HepG2 (cell line): ENCODE data around the gene TOMM7. TPM values are rescaled to one million over a fixed set of nuclear protein-coding genes. Genes with fewer than 3 reads are reported as not detected.

Source experiments
- ATAC-seq: fragments of 200-7000 bp; cut with Tn5 transposase; 3 replicates; pipeline ENCODE4 v1.9.1; 2020; ENCODE audit warnings: mild to moderate bottlenecking, moderate library complexity
- BruUV-seq: library from RNA; stranded (reverse); fragments of 400-500 nt; replicated peaks from 2 replicates; lab custom pipeline; 2021; lab: Mats Ljungman, UMichigan
- CTCF ChIA-PET: fragments of 300-600 bp; formaldehyde crosslinking; extraction: SDS; loops from one replicate; lab custom pipeline; 2021; ENCODE audit warnings: low total read pairs, inconsistent platforms, low intra/inter-chr PET ratio; lab: Yijun Ruan, JAX
- POLR2A ChIA-PET: fragments of 350-600 bp; sonication (Branson Sonifier 250); formaldehyde crosslinking; loops from one replicate; lab custom pipeline; 2020; ENCODE audit warnings: antibody characterized with exemption, inconsistent platforms; lab: Yijun Ruan, JAX
- DNase-seq: peaks from one replicate; pipeline ENCODE4 v3.0.0-alpha.2; 2015; ENCODE audit warnings: low spot score
- FAIRE-seq: peaks from 3 replicates; lab custom pipeline; 2011; peaks lifted over from hg19 to GRCh38; lab: Jason Lieb, UNC
- H2AFZ ChIP-seq: one replicate; pipeline ENCODE4 v1.6.1; 2011; ENCODE audit warnings: low read length, inconsistent platforms
- H3K27ac ChIP-seq: fragments of 300-600 bp; 3 replicates; pipeline ENCODE4 v1.8.0; 2011; ENCODE audit warnings: mixed run types, mild to moderate bottlenecking, mixed read lengths, low read length, inconsistent platforms; ENCODE audit not compliant: insufficient read depth; ENCODE audit errors: extremely low read length
- H3K27me3 ChIP-seq, 2 experiments: fragments of 200-600 bp in 1 of 2; 2 replicates in 1 of 2; 3 replicates in 1 of 2; pipeline versions ENCODE4 v1.6.0 to v1.8.0; 2011; ENCODE audit warnings: low read length in 2 of 2, mild to moderate bottlenecking in 2 of 2, moderate library complexity in 2 of 2, inconsistent platforms in 1 of 2; ENCODE audit not compliant: insufficient read depth in 2 of 2, control insufficient read depth in 1 of 2
- H3K36me3 ChIP-seq, 2 experiments: fragments of 200-600 bp in 1 of 2; replicated peaks in 1 of 2; 2 replicates in 1 of 2; 3 replicates in 1 of 2; pipeline versions ENCODE4 v1.5.1 to v1.8.0; 2011; ENCODE audit warnings: low read length in 2 of 2, inconsistent platforms in 1 of 2; ENCODE audit not compliant: insufficient read depth in 2 of 2, control insufficient read depth in 1 of 2
- H3K4me1 ChIP-seq: 2 replicates; pipeline ENCODE4 v1.5.1; 2012; ENCODE audit warnings: low read length, inconsistent platforms; ENCODE audit not compliant: insufficient read depth
- H3K4me2 ChIP-seq: 2 replicates; pipeline ENCODE4 v1.6.0; 2011; ENCODE audit warnings: low read depth, low read length, inconsistent platforms
- H3K4me3 ChIP-seq, 3 experiments: fragments of 200-600 bp in 1 of 3; sonication (generic), shearing (Covaris generic) in 1 of 3; replicated peaks in 1 of 3; 2 replicates each; pipeline ENCODE4 v1.5.1; 2011 to 2016; ENCODE audit warnings: low read length in 3 of 3, inconsistent platforms in 2 of 3, low read depth in 2 of 3, mild to moderate bottlenecking in 2 of 3, control low read depth in 1 of 3, mixed read lengths in 1 of 3; ENCODE audit not compliant: insufficient read depth in 1 of 3
- H3K79me2 ChIP-seq: one replicate; pipeline ENCODE4 v1.6.1; 2011; ENCODE audit warnings: low read length, inconsistent platforms; ENCODE audit not compliant: insufficient read depth
- H3K9ac ChIP-seq: 2 replicates; pipeline ENCODE4 v1.6.0; 2011; ENCODE audit warnings: mild to moderate bottlenecking, low read depth, low read length, inconsistent platforms; ENCODE audit not compliant: insufficient read depth
- H3K9me3 ChIP-seq: 2 replicates; pipeline ENCODE4 v1.5.1; 2012; ENCODE audit warnings: mild to moderate bottlenecking, low read length
- H4K20me1 ChIP-seq: 2 replicates; pipeline ENCODE4 v1.6.0; 2011; ENCODE audit warnings: inconsistent platforms, mild to moderate bottlenecking, low read length, moderate library complexity; ENCODE audit not compliant: insufficient read depth
- HIVEP1 ChIP-seq: sonication (generic); formaldehyde crosslinking; IDR thresholded peaks from 2 replicates; pipeline ENCODE4 v1.4.0; 2020; ENCODE audit warnings: mild to moderate bottlenecking, missing genetic modification reagents
- POLR2A ChIP-seq, 2 experiments: IDR thresholded peaks; 2 replicates each; pipeline ENCODE4 v1.6.1; 2011; ENCODE audit warnings: low read depth in 2 of 2, low read length in 2 of 2, mild to moderate bottlenecking in 1 of 2, moderate library complexity in 1 of 2; ENCODE audit not compliant: insufficient read depth in 1 of 2
- RBFOX2 ChIP-seq: fragments of 200-400 bp; formaldehyde crosslinking; IDR thresholded peaks from 2 replicates; pipeline ENCODE4 v1.6.1; 2017; ENCODE audit warnings: low read depth, mild to moderate bottlenecking, low read length
- RBM22 ChIP-seq: fragments of 200-400 bp; formaldehyde crosslinking; optimal IDR thresholded peaks from 2 replicates; pipeline ENCODE3; 2017; ENCODE audit warnings: mild to moderate bottlenecking, low read length, moderate library complexity
- TEAD3 ChIP-seq: optimal IDR thresholded peaks from 2 replicates; pipeline ENCODE3; 2016; ENCODE audit warnings: borderline replicate concordance
- ZNF782 ChIP-seq: sonication (generic); formaldehyde crosslinking; IDR thresholded peaks from 2 replicates; pipeline ENCODE4 v1.4.0; 2020; ENCODE audit warnings: missing genetic modification reagents, mild to moderate bottlenecking, borderline replicate concordance
- WGBS: methylation state at CpG from one replicate; pipeline ENCODE4 v1.1.6; 2017; ENCODE audit warnings: low lambda C conversion rate; 5-methylcytosine and 5-hydroxymethylcytosine counted together
- in situ Hi-C: cut with HindIII; loops from 2 replicates; pipeline ENCODE4 v1.10.0; 2017; ENCODE audit warnings: low pct_unique_long_range_greater_than_20kb; ENCODE audit not compliant: extremely low pct_ligation_motif_present
- intact Hi-C: fragments of 100-400 bp; cut with micrococcal nuclease; formaldehyde crosslinking; loops from one replicate; pipeline ENCODE4 v1.10.0; 2022; ENCODE audit not compliant: unreplicated experiment
- polyA plus RNA-seq, 8 experiments: library from polyadenylated mRNA; depleted of rRNA in 3 of 8; stranded (reverse) in 7 of 8; unstranded in 1 of 8; fragments of >200 nt; fragmentation: Illumina TruSeq in 4 of 8; extraction: Trizol in 4 of 8; gene quantifications; 2 replicates each; pipeline versions ENCODE4 v1.2.1 to v1.2.3, GENCODE V29; 2011 to 2016; ENCODE audit warnings: low read depth in 4 of 8, missing spikeins in 1 of 8, mixed read lengths in 1 of 8; ENCODE audit not compliant: insufficient read depth in 1 of 8
- total RNA-seq, 5 experiments: library from RNA; depleted of rRNA; stranded (reverse); fragments of >200 nt; fragmentation: Illumina TruSeq; extraction: Trizol; gene quantifications; 2 replicates each; pipeline ENCODE4 v1.2.3, GENCODE V29; 2016; ENCODE audit warnings: low read depth in 1 of 5
- TF ChIP-seq, protein P1 (sequence below): sonication (generic); formaldehyde crosslinking; IDR thresholded peaks from 2 replicates; pipeline ENCODE4 v1.5.0; 2020; ENCODE audit warnings: mild to moderate bottlenecking, missing genetic modification reagents, borderline replicate concordance
- TF ChIP-seq, protein P2 (sequence below): sonication (generic); formaldehyde crosslinking; IDR thresholded peaks from 2 replicates; pipeline ENCODE4 v1.4.0; 2020; ENCODE audit warnings: mild to moderate bottlenecking, missing genetic modification reagents
- TF ChIP-seq, protein P3 (sequence below): IDR thresholded peaks from 2 replicates; pipeline ENCODE4 v1.6.1; 2012; ENCODE audit warnings: low read depth, low read length, improper control_type of control experiment
- TF ChIP-seq, protein P4 (sequence below): sonication (generic); formaldehyde crosslinking; IDR thresholded peaks from 2 replicates; pipeline ENCODE4 v1.5.1; 2020; ENCODE audit warnings: mild to moderate bottlenecking, missing genetic modification reagents, moderate library complexity
- TF ChIP-seq, protein P5 (sequence below): sonication (generic); formaldehyde crosslinking; IDR thresholded peaks from 2 replicates; pipeline ENCODE4 v1.8.0; 2022; ENCODE audit warnings: missing genetic modification reagents, mild to moderate bottlenecking, moderate library complexity, borderline replicate concordance

TOMM7 gene
- total and polyA plus RNA-seq, 2 of the 13 experiments (the other 11 are each of a cell fraction or from before 2014, with no cell fraction given) = 251 to 369 TPM

DNA sequence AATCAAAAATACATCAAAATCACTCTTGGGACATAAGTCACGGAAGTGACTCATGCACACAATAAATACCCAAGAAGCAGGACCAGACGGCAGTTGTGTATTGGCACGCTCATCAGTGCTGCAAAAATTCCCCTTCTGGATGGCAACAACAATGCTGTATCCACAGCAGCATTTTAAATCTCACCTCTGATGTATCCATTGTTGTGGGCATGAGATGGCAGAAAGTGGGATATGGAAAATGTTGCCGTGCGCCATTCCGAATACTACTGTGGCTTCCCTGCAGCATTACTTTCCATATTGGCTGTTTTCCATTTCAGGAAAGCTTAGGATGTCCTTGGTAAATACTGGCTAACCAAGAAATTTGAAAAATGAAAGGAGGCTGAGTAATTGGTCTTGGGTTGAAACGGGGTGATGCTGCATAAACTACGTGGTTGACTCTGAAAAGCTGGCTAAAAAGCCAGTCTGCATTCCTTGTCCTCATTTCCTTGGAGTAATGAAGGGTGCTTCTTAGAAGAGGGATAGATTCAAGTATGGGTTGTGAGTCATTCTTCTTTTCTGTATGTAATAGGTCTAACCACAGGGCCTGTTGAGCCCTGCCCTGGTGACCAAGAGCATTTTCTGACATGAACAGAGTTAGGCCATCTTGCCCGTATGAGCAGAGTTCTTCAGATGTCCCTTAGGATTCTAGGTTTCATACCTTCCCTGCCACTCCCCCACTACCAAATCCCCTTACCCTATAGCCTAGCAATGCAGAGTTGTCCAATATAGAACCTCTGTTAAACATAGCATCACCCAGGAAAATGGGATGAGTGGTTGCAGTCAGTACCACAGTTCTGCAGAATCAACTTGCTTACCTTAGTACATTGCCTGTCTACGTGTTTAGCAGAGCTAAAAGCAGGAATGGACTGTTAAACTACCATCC is 36.3 kb upstream of the TOMM7 start:
- ChIA-PET CTCF (no interaction called here), POLR2A (no interaction called here)
- peaks cover 47% of the 10 kb centered on the region for H3K4me1 ChIP-seq
- in situ Hi-C loops = loop anchor here (10.0 kb wide), 1 partner anchor 196 kb away; no protein-coding TSS in a partner anchor
- FAIRE-seq = peak; percentile 23
- intact Hi-C loops = loop anchor here (5.0 kb wide), 1 partner anchor 132 kb away; the partner anchor contains the start of gene IL6
- no peak overlapping the region for H2AFZ ChIP-seq
- peaks cover 0 to 4% of the 10 kb centered on the region in 2 experiments; a peak in 2 of 5 replicates for H3K36me3 ChIP-seq
- H3K9me3 ChIP-seq = no peaks in the 10 kb centered on the region
- no peak overlapping the region for H3K4me2 ChIP-seq
- WGBS = 98% methylated on average over 10 of the region's 10 CpGs
- H3K4me3 ChIP-seq = no peak overlapping the region
- no peak for DNase-seq
- ATAC-seq = no peak
- H3K79me2 ChIP-seq = peaks cover 5% of the 10 kb centered on the region
- peak overlapping the region; percentile 7 for H3K27ac ChIP-seq
- H3K9ac ChIP-seq = no peak overlapping the region
- H3K27me3 ChIP-seq = no peaks in the 10 kb centered on the region; a peak in 1 of 5 replicates
- no peaks in the 10 kb centered on the region for H4K20me1 ChIP-seq
- no TSS peak for BruUV-seq
- TF ChIP-seq RBM22 = peak; percentile 71
- TF ChIP-seq ZNF782 (CRISPR knock-in tag) = no peak
- TF ChIP-seq, protein P1, sequence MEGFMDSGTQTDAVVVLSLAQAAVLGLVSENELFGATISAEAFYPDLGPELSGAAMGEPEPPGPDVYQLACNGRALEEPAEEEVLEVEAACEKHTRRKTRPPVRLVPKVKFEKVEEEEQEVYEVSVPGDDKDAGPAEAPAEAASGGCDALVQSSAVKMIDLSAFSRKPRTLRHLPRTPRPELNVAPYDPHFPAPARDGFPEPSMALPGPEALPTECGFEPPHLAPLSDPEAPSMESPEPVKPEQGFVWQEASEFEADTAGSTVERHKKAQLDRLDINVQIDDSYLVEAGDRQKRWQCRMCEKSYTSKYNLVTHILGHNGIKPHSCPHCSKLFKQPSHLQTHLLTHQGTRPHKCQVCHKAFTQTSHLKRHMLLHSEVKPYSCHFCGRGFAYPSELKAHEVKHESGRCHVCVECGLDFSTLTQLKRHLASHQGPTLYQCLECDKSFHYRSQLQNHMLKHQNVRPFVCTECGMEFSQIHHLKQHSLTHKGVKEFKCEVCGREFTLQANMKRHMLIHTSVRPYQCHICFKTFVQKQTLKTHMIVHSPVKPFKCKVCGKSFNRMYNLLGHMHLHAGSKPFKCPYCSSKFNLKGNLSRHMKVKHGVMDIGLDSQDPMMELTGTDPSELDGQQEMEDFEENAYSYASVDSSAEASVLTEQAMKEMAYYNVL = no peak
- TF ChIP-seq, protein P2, sequence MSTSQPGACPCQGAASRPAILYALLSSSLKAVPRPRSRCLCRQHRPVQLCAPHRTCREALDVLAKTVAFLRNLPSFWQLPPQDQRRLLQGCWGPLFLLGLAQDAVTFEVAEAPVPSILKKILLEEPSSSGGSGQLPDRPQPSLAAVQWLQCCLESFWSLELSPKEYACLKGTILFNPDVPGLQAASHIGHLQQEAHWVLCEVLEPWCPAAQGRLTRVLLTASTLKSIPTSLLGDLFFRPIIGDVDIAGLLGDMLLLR (CRISPR knock-in tag) = no peak
- TF ChIP-seq, protein P3, sequence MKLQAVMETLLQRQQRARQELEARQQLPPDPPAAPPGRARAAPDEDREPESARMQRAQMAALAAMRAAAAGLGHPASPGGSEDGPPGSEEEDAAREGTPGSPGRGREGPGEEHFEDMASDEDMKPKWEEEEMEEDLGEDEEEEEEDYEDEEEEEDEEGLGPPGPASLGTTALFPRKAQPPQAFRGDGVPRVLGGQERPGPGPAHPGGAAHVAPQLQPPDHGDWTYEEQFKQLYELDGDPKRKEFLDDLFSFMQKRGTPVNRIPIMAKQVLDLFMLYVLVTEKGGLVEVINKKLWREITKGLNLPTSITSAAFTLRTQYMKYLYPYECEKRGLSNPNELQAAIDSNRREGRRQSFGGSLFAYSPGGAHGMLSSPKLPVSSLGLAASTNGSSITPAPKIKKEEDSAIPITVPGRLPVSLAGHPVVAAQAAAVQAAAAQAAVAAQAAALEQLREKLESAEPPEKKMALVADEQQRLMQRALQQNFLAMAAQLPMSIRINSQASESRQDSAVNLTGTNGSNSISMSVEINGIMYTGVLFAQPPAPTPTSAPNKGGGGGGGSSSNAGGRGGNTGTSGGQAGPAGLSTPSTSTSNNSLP = no peak
- no peak for TF ChIP-seq HIVEP1
- no peak for TF ChIP-seq TEAD3 (CRISPR knock-in tag)
- peak; percentile 46; the same call in 1 of the 2 replicates for TF ChIP-seq RBFOX2
- peak in 1 of 2 experiments; percentile 35; a peak in 1 of 4 replicates for TF ChIP-seq POLR2A (IDR thresholded peaks at IDR 0.05; ENCODE audit: insufficient read depth in 1 of 2, low read depth in 2 of 2, low read length in 2 of 2)
- TF ChIP-seq, protein P4, sequence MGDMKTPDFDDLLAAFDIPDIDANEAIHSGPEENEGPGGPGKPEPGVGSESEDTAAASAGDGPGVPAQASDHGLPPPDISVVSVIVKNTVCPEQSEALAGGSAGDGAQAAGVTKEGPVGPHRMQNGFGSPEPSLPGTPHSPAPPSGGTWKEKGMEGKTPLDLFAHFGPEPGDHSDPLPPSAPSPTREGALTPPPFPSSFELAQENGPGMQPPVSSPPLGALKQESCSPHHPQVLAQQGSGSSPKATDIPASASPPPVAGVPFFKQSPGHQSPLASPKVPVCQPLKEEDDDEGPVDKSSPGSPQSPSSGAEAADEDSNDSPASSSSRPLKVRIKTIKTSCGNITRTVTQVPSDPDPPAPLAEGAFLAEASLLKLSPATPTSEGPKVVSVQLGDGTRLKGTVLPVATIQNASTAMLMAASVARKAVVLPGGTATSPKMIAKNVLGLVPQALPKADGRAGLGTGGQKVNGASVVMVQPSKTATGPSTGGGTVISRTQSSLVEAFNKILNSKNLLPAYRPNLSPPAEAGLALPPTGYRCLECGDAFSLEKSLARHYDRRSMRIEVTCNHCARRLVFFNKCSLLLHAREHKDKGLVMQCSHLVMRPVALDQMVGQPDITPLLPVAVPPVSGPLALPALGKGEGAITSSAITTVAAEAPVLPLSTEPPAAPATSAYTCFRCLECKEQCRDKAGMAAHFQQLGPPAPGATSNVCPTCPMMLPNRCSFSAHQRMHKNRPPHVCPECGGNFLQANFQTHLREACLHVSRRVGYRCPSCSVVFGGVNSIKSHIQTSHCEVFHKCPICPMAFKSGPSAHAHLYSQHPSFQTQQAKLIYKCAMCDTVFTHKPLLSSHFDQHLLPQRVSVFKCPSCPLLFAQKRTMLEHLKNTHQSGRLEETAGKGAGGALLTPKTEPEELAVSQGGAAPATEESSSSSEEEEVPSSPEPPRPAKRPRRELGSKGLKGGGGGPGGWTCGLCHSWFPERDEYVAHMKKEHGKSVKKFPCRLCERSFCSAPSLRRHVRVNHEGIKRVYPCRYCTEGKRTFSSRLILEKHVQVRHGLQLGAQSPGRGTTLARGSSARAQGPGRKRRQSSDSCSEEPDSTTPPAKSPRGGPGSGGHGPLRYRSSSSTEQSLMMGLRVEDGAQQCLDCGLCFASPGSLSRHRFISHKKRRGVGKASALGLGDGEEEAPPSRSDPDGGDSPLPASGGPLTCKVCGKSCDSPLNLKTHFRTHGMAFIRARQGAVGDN (CRISPR knock-in tag) = no peak
- TF ChIP-seq, protein P5, sequence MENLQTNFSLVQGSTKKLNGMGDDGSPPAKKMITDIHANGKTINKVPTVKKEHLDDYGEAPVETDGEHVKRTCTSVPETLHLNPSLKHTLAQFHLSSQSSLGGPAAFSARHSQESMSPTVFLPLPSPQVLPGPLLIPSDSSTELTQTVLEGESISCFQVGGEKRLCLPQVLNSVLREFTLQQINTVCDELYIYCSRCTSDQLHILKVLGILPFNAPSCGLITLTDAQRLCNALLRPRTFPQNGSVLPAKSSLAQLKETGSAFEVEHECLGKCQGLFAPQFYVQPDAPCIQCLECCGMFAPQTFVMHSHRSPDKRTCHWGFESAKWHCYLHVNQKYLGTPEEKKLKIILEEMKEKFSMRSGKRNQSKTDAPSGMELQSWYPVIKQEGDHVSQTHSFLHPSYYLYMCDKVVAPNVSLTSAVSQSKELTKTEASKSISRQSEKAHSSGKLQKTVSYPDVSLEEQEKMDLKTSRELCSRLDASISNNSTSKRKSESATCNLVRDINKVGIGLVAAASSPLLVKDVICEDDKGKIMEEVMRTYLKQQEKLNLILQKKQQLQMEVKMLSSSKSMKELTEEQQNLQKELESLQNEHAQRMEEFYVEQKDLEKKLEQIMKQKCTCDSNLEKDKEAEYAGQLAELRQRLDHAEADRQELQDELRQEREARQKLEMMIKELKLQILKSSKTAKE = no peak
